Measurements from ENCODE around the gene FAM117A. TPM values are rescaled to one million over a fixed set of nuclear protein-coding genes. Genes with fewer than 3 reads are reported as not detected.
"Not testable (repeated sequence)": the region's sequence is repeated elsewhere in the genome, so short reads cannot be mapped to it uniquely, and the experiment has no call there.

FAM117A gene
- total RNA-seq, 5 donors from 2014 or later (not counting 1 experiment from before 2014, with no cell fraction given): 71.9 to 105 (median 99.1) TPM

GRCh38 chr17:49725452-49726130 is 38.3 kb downstream of the FAM117A start:
- DNase-seq (no peak), ATAC-seq (replicated peaks in 1 of 4) (no peak)
- ChIA-PET POLR2A (no interaction called here), CTCF (interaction anchor here in 1 of 2 donors (0.6 kb wide), 1 partner anchor 61 kb away, joined by 6 read pairs; no protein-coding TSS in a partner anchor)
- Mint-ChIP-seq H3K4me1 (peaks cover 31 to 65% (median 62%) of the 10 kb centered on the region in 3 donors), H3K36me3 (peaks cover 45% of the 10 kb centered on the region), H3K4me3 (no peak overlapping the region), H3K9me3 (no peaks in the 10 kb centered on the region), H3K27me3 (no peaks in the 10 kb centered on the region), H3K27ac (peak overlapping the region; percentile 5 to 58)
- Histone ChIP-seq H3K36me3 (ENCODE audit: control insufficient read depth in 2 of 2, extremely low read depth in 1 of 2, insufficient read depth in 1 of 2, low read length in 1 of 2) (peaks cover 24 to 87% of the 10 kb centered on the region in 2 donors), H3K27me3 (replicated peaks in 1 of 2; ENCODE audit: control insufficient read depth in 2 of 2, extremely low read depth in 1 of 2, insufficient read depth in 2 of 2, low read length in 1 of 2) (no peaks in the 10 kb centered on the region), H3K4me1 (ENCODE audit: control insufficient read depth in 1 of 2, extremely low read depth in 1 of 2, insufficient read depth in 2 of 2, low read length in 2 of 2) (peaks cover 0 to 53% of the 10 kb centered on the region in 2 experiments), H3K27ac (ENCODE audit: low read length) (no peak overlapping the region), H3K9me3 (no peaks in the 10 kb centered on the region), H3K4me3 (ENCODE audit: control insufficient read depth in 1 of 2, extremely low read depth in 1 of 2, low read length in 1 of 2) (no peak overlapping the region)
- 94% methylated on average over 5 of the region's 7 CpGs for WGBS (ENCODE audit: insufficient coverage)

- H3K9me3 Mint-ChIP-seq; H3K4me3 ChIP-seq (ENCODE audit: control insufficient read depth in 1 of 2, extremely low read depth in 1 of 2, low read length in 1 of 2); H3K27me3 Mint-ChIP-seq; ATAC-seq (replicated peaks in 1 of 4); DNase-seq; POLR2A ChIA-PET; H3K27me3 ChIP-seq (replicated peaks in 1 of 2; ENCODE audit: control insufficient read depth in 2 of 2, extremely low read depth in 1 of 2, insufficient read depth in 2 of 2, low read length in 1 of 2); H3K9me3 ChIP-seq; H3K4me3 Mint-ChIP-seq: not testable (repeated sequence)
- peaks cover 24 to 87% of the 10 kb centered on the region in 2 donors for H3K36me3 ChIP-seq (ENCODE audit: control insufficient read depth in 2 of 2, extremely low read depth in 1 of 2, insufficient read depth in 1 of 2, low read length in 1 of 2)
- peak overlapping the region; percentile 72 to 77 for H3K27ac Mint-ChIP-seq
- peaks cover 51% of the 10 kb centered on the region for H3K36me3 Mint-ChIP-seq
- WGBS (ENCODE audit: insufficient coverage): 91% methylated on average over 3 of the region's 6 CpGs
- peaks cover 0 to 43% of the 10 kb centered on the region in 2 experiments for H3K4me1 ChIP-seq (ENCODE audit: control insufficient read depth in 1 of 2, extremely low read depth in 1 of 2, insufficient read depth in 2 of 2, low read length in 2 of 2)
- peaks cover 31 to 55% (median 52%) of the 10 kb centered on the region in 3 donors for H3K4me1 Mint-ChIP-seq
- CTCF ChIA-PET: interaction anchor here in 1 of 2 donors (0.7 to 1.4 kb wide), 2 partner anchors 40 to 153 kb away, joined by 4 to 6 read pairs; partner anchors contain the start of gene FAM117A
- peak overlapping the region; percentile 24 for H3K27ac ChIP-seq (ENCODE audit: low read length)
Measured at GRCh38 chr17:49724552-49724951, 39.4 kb downstream of the FAM117A start.

GRCh38 chr17:49723423-49723822 is 40.5 kb downstream of the FAM117A start:
- DNase-seq (no peak), ATAC-seq (replicated peaks in 1 of 4) (no peak)
- Mint-ChIP-seq H3K36me3 (peaks cover 49% of the 10 kb centered on the region), H3K9me3 (no peaks in the 10 kb centered on the region), H3K27ac (peak overlapping the region; percentile 63 to 77), H3K4me3 (no peak overlapping the region), H3K27me3 (no peaks in the 10 kb centered on the region), H3K4me1 (peaks cover 22 to 45% (median 41%) of the 10 kb centered on the region in 3 donors)
- H3K27ac ChIP-seq (ENCODE audit: low read length): peak overlapping the region; percentile 24
- no peak overlapping the region for H3K4me3 ChIP-seq (ENCODE audit: control insufficient read depth in 1 of 2, extremely low read depth in 1 of 2, low read length in 1 of 2)
- peaks cover 20 to 85% of the 10 kb centered on the region in 2 donors for H3K36me3 ChIP-seq (ENCODE audit: control insufficient read depth in 2 of 2, extremely low read depth in 1 of 2, insufficient read depth in 1 of 2, low read length in 1 of 2)
- H3K9me3 ChIP-seq: no peaks in the 10 kb centered on the region
- WGBS (ENCODE audit: insufficient coverage): 73% methylated on average over 3 of the region's 8 CpGs
- POLR2A ChIA-PET: no interaction called here
- CTCF ChIA-PET: interaction anchor here in 1 of 2 donors (1.4 kb wide), 1 partner anchor 41 kb away, joined by 4 read pairs; the partner anchor contains the start of gene FAM117A
- H3K4me1 ChIP-seq (ENCODE audit: control insufficient read depth in 1 of 2, extremely low read depth in 1 of 2, insufficient read depth in 2 of 2, low read length in 2 of 2): peaks cover 0 to 32% of the 10 kb centered on the region in 2 experiments
- H3K27me3 ChIP-seq (replicated peaks in 1 of 2; ENCODE audit: control insufficient read depth in 2 of 2, extremely low read depth in 1 of 2, insufficient read depth in 2 of 2, low read length in 1 of 2): no peaks in the 10 kb centered on the region

GRCh38 chr17:49722066-49722465 is 41.9 kb downstream of the FAM117A start:
- no peak for DNase-seq
- Mint-ChIP-seq H3K27ac (peak overlapping the region in 1 of 2 donors; percentile 77), H3K27me3 (no peaks in the 10 kb centered on the region), H3K4me1 (peaks cover 27 to 45% (median 39%) of the 10 kb centered on the region in 3 donors), H3K9me3 (no peaks in the 10 kb centered on the region), H3K4me3 (no peak overlapping the region), H3K36me3 (peaks cover 56% of the 10 kb centered on the region)
- Histone ChIP-seq H3K36me3 (ENCODE audit: control insufficient read depth in 2 of 2, extremely low read depth in 1 of 2, insufficient read depth in 1 of 2, low read length in 1 of 2) (peaks cover 24 to 85% of the 10 kb centered on the region in 2 donors), H3K4me1 (ENCODE audit: control insufficient read depth in 1 of 2, extremely low read depth in 1 of 2, insufficient read depth in 2 of 2, low read length in 2 of 2) (peaks cover 0 to 29% of the 10 kb centered on the region in 2 experiments), H3K9me3 (no peaks in the 10 kb centered on the region), H3K27me3 (replicated peaks in 1 of 2; ENCODE audit: control insufficient read depth in 2 of 2, extremely low read depth in 1 of 2, insufficient read depth in 2 of 2, low read length in 1 of 2) (no peaks in the 10 kb centered on the region), H3K4me3 (ENCODE audit: control insufficient read depth in 1 of 2, extremely low read depth in 1 of 2, low read length in 1 of 2) (no peak overlapping the region), H3K27ac (ENCODE audit: low read length) (no peak overlapping the region)
- ATAC-seq (replicated peaks in 1 of 4): no peak
- 100% methylated on average over 3 of the region's 3 CpGs for WGBS (ENCODE audit: insufficient coverage)
- ChIA-PET POLR2A (no interaction called here), CTCF (interaction anchor here in 1 of 2 donors (0.6 to 1.1 kb wide), 2 partner anchors 65 to 164 kb away, joined by 3 to 4 read pairs; no protein-coding TSS in a partner anchor)

GRCh38 chr17:49717371-49717861 is 46.5 kb downstream of the FAM117A start:
- CTCF ChIA-PET: interaction anchor here (0.6 to 1.5 kb wide), 2 partner anchors 9 to 286 kb away, joined by 3 to 6 read pairs; partner anchors contain the start of gene SLC35B1 (in 1 of the 2)
- Histone ChIP-seq H3K4me1 (ENCODE audit: control insufficient read depth in 1 of 2, extremely low read depth in 1 of 2, insufficient read depth in 2 of 2, low read length in 2 of 2) (peaks cover 0 to 55% of the 10 kb centered on the region in 2 experiments), H3K4me3 (ENCODE audit: control insufficient read depth in 1 of 2, extremely low read depth in 1 of 2, low read length in 1 of 2) (no peak overlapping the region), H3K9me3 (no peaks in the 10 kb centered on the region), H3K27ac (ENCODE audit: low read length) (peak overlapping the region; percentile 92), H3K36me3 (ENCODE audit: control insufficient read depth in 2 of 2, extremely low read depth in 1 of 2, insufficient read depth in 1 of 2, low read length in 1 of 2) (peaks cover 20 to 89% of the 10 kb centered on the region in 2 donors), H3K27me3 (replicated peaks in 1 of 2; ENCODE audit: control insufficient read depth in 2 of 2, extremely low read depth in 1 of 2, insufficient read depth in 2 of 2, low read length in 1 of 2) (no peaks in the 10 kb centered on the region)
- Mint-ChIP-seq H3K4me1 (peaks cover 28 to 47% (median 40%) of the 10 kb centered on the region in 3 donors), H3K27ac (peak overlapping the region; percentile 91 to 93), H3K4me3 (no peak overlapping the region), H3K9me3 (no peaks in the 10 kb centered on the region), H3K27me3 (no peaks in the 10 kb centered on the region), H3K36me3 (peaks cover 72% of the 10 kb centered on the region)
- ATAC-seq (replicated peaks in 1 of 4) (peak in 1 of 4 experiments; percentile 25), DNase-seq (peak in 1 of 35 experiments; percentile 52)
- POLR2A ChIA-PET: interaction anchor here (0.6 to 0.7 kb wide), 2 partner anchors 47 to 392 kb away, joined by 3 read pairs; partner anchors contain the start of gene FAM117A (in 1 of the 2)
- 40% methylated on average over 10 of the region's 10 CpGs for WGBS (ENCODE audit: insufficient coverage)

GRCh38 chr17:49716668-49717364 is 47.1 kb downstream of the FAM117A start:
- ATAC-seq (replicated peaks in 1 of 4) (no peak), DNase-seq (no peak)
- H3K27ac Mint-ChIP-seq: peak overlapping the region; percentile 91 to 93
- Histone ChIP-seq H3K9me3 (no peaks in the 10 kb centered on the region), H3K27ac (ENCODE audit: low read length) (peak overlapping the region; percentile 92), H3K4me1 (ENCODE audit: control insufficient read depth in 1 of 2, extremely low read depth in 1 of 2, insufficient read depth in 2 of 2, low read length in 2 of 2) (peaks cover 0 to 52% of the 10 kb centered on the region in 2 experiments), H3K4me3 (ENCODE audit: control insufficient read depth in 1 of 2, extremely low read depth in 1 of 2, low read length in 1 of 2) (no peak overlapping the region), H3K36me3 (ENCODE audit: control insufficient read depth in 2 of 2, extremely low read depth in 1 of 2, insufficient read depth in 1 of 2, low read length in 1 of 2) (peaks cover 22 to 88% of the 10 kb centered on the region in 2 donors), H3K27me3 (replicated peaks in 1 of 2; ENCODE audit: control insufficient read depth in 2 of 2, extremely low read depth in 1 of 2, insufficient read depth in 2 of 2, low read length in 1 of 2) (no peaks in the 10 kb centered on the region)
- WGBS (ENCODE audit: insufficient coverage): 80% methylated on average over 1 of the region's 1 CpG
- no peaks in the 10 kb centered on the region for H3K27me3 Mint-ChIP-seq
- CTCF ChIA-PET: interaction anchor here (0.6 to 2.3 kb wide), 7 partner anchors 9 to 287 kb away, joined by 3 to 21 read pairs (median 5); partner anchors contain the start of genes FAM117A (in 1 of the 2) and SLC35B1 (in 1 of the 2)
- peak overlapping the region in 1 of 3 donors; percentile 50 for H3K4me3 Mint-ChIP-seq
- peaks cover 28 to 50% (median 40%) of the 10 kb centered on the region in 3 donors for H3K4me1 Mint-ChIP-seq
- H3K9me3 Mint-ChIP-seq: no peaks in the 10 kb centered on the region
- POLR2A ChIA-PET: interaction anchor here (0.6 to 2.3 kb wide), 8 partner anchors 11 to 392 kb away, joined by 3 to 60 read pairs (median 4); partner anchors contain the start of gene FAM117A (in 1 of the 2)
- H3K36me3 Mint-ChIP-seq: peaks cover 71% of the 10 kb centered on the region
